Endothelial cell of umbilical vein (primary cell): ENCODE data around the gene ZNF91. TPM values are rescaled to one million over a fixed set of nuclear protein-coding genes. Genes with fewer than 3 reads are reported as not detected.
"Not testable (repeated sequence)": the region's sequence is repeated elsewhere in the genome, so short reads cannot be mapped to it uniquely, and the experiment has no call there.

ENCODE experiments used
- BruUV-seq: library from RNA; stranded (reverse); fragments of 400-500 nt; replicated peaks from 2 replicates; lab custom pipeline; 2021; lab: Mats Ljungman, UMichigan
- CTCF ChIA-PET: fragments of 300-600, 350-600 bp; sonication (Branson Sonifier 250); formaldehyde crosslinking; loops from one replicate; lab custom pipeline; 2021; ENCODE audit warnings: antibody characterized with exemption, inconsistent platforms; lab: Charles Lee
- POLR2A ChIA-PET: fragments of 300-600, 350-600 bp; sonication (Branson Sonifier 250); formaldehyde crosslinking; loops from one replicate; lab custom pipeline; 2021; ENCODE audit warnings: antibody characterized with exemption, inconsistent platforms; lab: Charles Lee
- DNase-seq: peaks from one replicate; pipeline ENCODE4 v3.0.0-alpha.2; 2011; ENCODE audit warnings: low read depth, low spot score
- FAIRE-seq: peaks from 2 replicates; lab custom pipeline; 2011; peaks lifted over from hg19 to GRCh38; lab: Jason Lieb, UNC
- H2AFZ ChIP-seq: 2 replicates; pipeline ENCODE4 v1.6.0; 2012; ENCODE audit warnings: low read depth, low read length, control low read depth, inconsistent platforms
- H3K27ac ChIP-seq: 2 replicates; pipeline ENCODE4 v1.5.1; 2011; ENCODE audit warnings: low read depth, mild to moderate bottlenecking, control low read depth, low read length, moderate library complexity; ENCODE audit not compliant: insufficient read depth
- H3K27me3 ChIP-seq, 2 experiments: 2 replicates each; pipeline versions ENCODE4 v1.6.0 to v1.6.1; 2011; ENCODE audit warnings: low read length in 2 of 2, mixed read lengths in 1 of 2; ENCODE audit not compliant: control insufficient read depth in 2 of 2, insufficient read depth in 2 of 2
- H3K36me3 ChIP-seq, 2 experiments: 2 replicates in 1 of 2; 3 replicates in 1 of 2; pipeline ENCODE4 v1.5.1; 2011; ENCODE audit warnings: low read length in 2 of 2, mild to moderate bottlenecking in 1 of 2, moderate library complexity in 1 of 2; ENCODE audit not compliant: control insufficient read depth in 2 of 2, insufficient read depth in 2 of 2; ENCODE audit errors: extremely low read depth in 1 of 2
- H3K4me1 ChIP-seq: 3 replicates; pipeline ENCODE4 v1.5.1; 2011; ENCODE audit warnings: mild to moderate bottlenecking, low read length; ENCODE audit not compliant: control insufficient read depth, insufficient read depth; ENCODE audit errors: extremely low read depth
- H3K4me2 ChIP-seq: 2 replicates; pipeline ENCODE4 v1.6.1; 2011; ENCODE audit warnings: low read length, control low read depth, mixed read lengths; ENCODE audit not compliant: insufficient read depth
- H3K4me3 ChIP-seq, 3 experiments: fragments of 200-600 bp in 1 of 3; sonication (generic), shearing (Covaris generic) in 1 of 3; replicated peaks in 1 of 3; 2 replicates each; pipeline ENCODE4 v1.5.1; 2011 to 2016; ENCODE audit warnings: control low read depth in 3 of 3, low read length in 3 of 3, mild to moderate bottlenecking in 2 of 3, inconsistent platforms in 1 of 3, low read depth in 1 of 3, moderate library complexity in 1 of 3; ENCODE audit not compliant: insufficient read depth in 1 of 3
- H3K79me2 ChIP-seq: 2 replicates; pipeline ENCODE4 v1.6.0; 2012; ENCODE audit warnings: low read length, inconsistent platforms; ENCODE audit not compliant: control insufficient read depth, insufficient read depth
- H3K9ac ChIP-seq: replicated peaks from 2 replicates; pipeline ENCODE3; 2011; ENCODE audit warnings: low read length, control low read depth; ENCODE audit not compliant: insufficient read depth; ENCODE audit errors: extremely low read depth
- H3K9me1 ChIP-seq: replicated peaks from 3 replicates; pipeline ENCODE4 v1.6.0; 2011; ENCODE audit warnings: mild to moderate bottlenecking, low read length; ENCODE audit not compliant: control insufficient read depth, insufficient read depth; ENCODE audit errors: extremely low read depth
- H3K9me3 ChIP-seq: replicated peaks from 2 replicates; pipeline ENCODE4 v1.5.1; 2012; ENCODE audit warnings: low read length, inconsistent platforms; ENCODE audit not compliant: control insufficient read depth, insufficient read depth
- H4K20me1 ChIP-seq: replicated peaks from 2 replicates; pipeline ENCODE3; 2011; ENCODE audit warnings: mild to moderate bottlenecking, low read length; ENCODE audit not compliant: control insufficient read depth, insufficient read depth; ENCODE audit errors: extremely low read depth
- CTCF ChIP-seq, 2 donors: IDR thresholded peaks; 1 replicate in 1 of 2; 2 replicates in 1 of 2; pipeline ENCODE4 v1.5.1; 2011; ENCODE audit warnings: low read length in 2 of 2, mild to moderate bottlenecking in 2 of 2, moderate library complexity in 2 of 2, control low read depth in 1 of 2, inconsistent platforms in 1 of 2, low read depth in 1 of 2; ENCODE audit not compliant: insufficient read depth in 1 of 2; ENCODE audit errors: extremely low read depth in 1 of 2
- EZH2 ChIP-seq: IDR thresholded peaks from 2 replicates; pipeline ENCODE4 v1.6.1; 2012; ENCODE audit warnings: borderline replicate concordance, low read depth, mild to moderate bottlenecking, moderate library complexity, low read length, inconsistent platforms; ENCODE audit not compliant: severe bottlenecking
- FOS ChIP-seq: IDR thresholded peaks from 2 replicates; pipeline ENCODE4 v1.6.1; 2011; ENCODE audit warnings: mild to moderate bottlenecking, low read length, moderate library complexity, borderline replicate concordance; ENCODE audit not compliant: insufficient read depth
- GATA2 ChIP-seq: IDR thresholded peaks from 2 replicates; pipeline ENCODE4 v1.7.0; 2011; ENCODE audit warnings: low read depth, mild to moderate bottlenecking, moderate library complexity, mixed read lengths, low read length; ENCODE audit not compliant: insufficient read length, insufficient read depth
- JUN ChIP-seq: IDR thresholded peaks from 2 replicates; pipeline ENCODE4 v1.6.1; 2011; ENCODE audit warnings: borderline replicate concordance, low read depth; ENCODE audit not compliant: insufficient read length, insufficient read depth
- MAX ChIP-seq: IDR thresholded peaks from 2 replicates; pipeline ENCODE4 v1.6.1; 2011; ENCODE audit not compliant: insufficient read depth, insufficient read length
- MYC ChIP-seq: IDR thresholded peaks from one replicate; pipeline ENCODE4 v1.6.1; 2011; ENCODE audit warnings: mild to moderate bottlenecking, low read depth, low read length
- POLR2A ChIP-seq: IDR thresholded peaks from 2 replicates; pipeline ENCODE4 v1.6.1; 2012; ENCODE audit warnings: low read depth, mild to moderate bottlenecking, control low read depth, low read length
- POLR2AphosphoS5 ChIP-seq: IDR thresholded peaks from 2 replicates; pipeline ENCODE4 v1.6.1; 2012; ENCODE audit warnings: low read depth, mild to moderate bottlenecking, control low read depth, low read length, moderate library complexity; ENCODE audit not compliant: insufficient read depth
- dilution Hi-C: fragments of 300-500 bp; cut with MboI; formaldehyde crosslinking; loops from one replicate; pipeline ENCODE4 v1.15.0; 2019; ENCODE audit warnings: low sequenced_read_pairs; ENCODE audit not compliant: extremely low pct_ligation_motif_present
- intact Hi-C: fragments of 100-400 bp; cut with micrococcal nuclease; formaldehyde crosslinking; loops from one replicate; pipeline ENCODE4 v1.10.0; 2022
- polyA plus RNA-seq, 4 experiments: library from polyadenylated mRNA; depleted of rRNA in 3 of 4; stranded (reverse) in 3 of 4; unstranded in 1 of 4; fragments of >200 nt; gene quantifications; 2 replicates each; pipeline versions ENCODE4 v1.2.1 to v1.2.3, GENCODE V29; 2011 to 2012; ENCODE audit warnings: missing spikeins in 1 of 4
- total RNA-seq: library from RNA; stranded (reverse); gene quantifications from 2 replicates; pipeline ENCODE4 v1.2.3, GENCODE V29; 2021

Gene ZNF91
- total and polyA plus RNA-seq, 2 donors (not counting 3 experiments of a cell fraction or from before 2014, with no cell fraction given) = 9.6 to 17.0 TPM

GRCh38 chr19:23399443-23399842 lies 4.2 kb upstream of the ZNF91 start:
- no TSS peak for BruUV-seq

GRCh38 chr19:23395722-23396117 lies 449 bp upstream of the ZNF91 start:
- dilution Hi-C loops, H3K27me3 ChIP-seq, BruUV-seq, H4K20me1 ChIP-seq, H3K4me1 ChIP-seq, H3K9ac ChIP-seq, FAIRE-seq, H3K9me1 ChIP-seq, H3K36me3 ChIP-seq, H3K27ac ChIP-seq, H3K9me3 ChIP-seq, H3K4me2 ChIP-seq, DNase-seq, H3K4me3 ChIP-seq: not testable (repeated sequence)
- ChIA-PET CTCF (interaction anchor here (0.7 kb wide), 1 partner anchor 54 kb away, joined by 3 read pairs; no protein-coding TSS in a partner anchor), POLR2A (interaction anchor here (0.6 to 1.0 kb wide), 3 partner anchors 288 to 546 kb away, joined by 3 read pairs; no protein-coding TSS in a partner anchor)
- Histone ChIP-seq H3K79me2 (peaks cover 25% of the 10 kb centered on the region), H2AFZ (peak overlapping the region; percentile 62)
- intact Hi-C loops = loop anchor here (1.0 to 10.0 kb wide), 2 partner anchors 145 to 689 kb away; partner anchors contain the start of genes ZNF254 and ZNF724

More at GRCh38 chr19:23399443-23399842, 4.2 kb upstream of the ZNF91 start:
- FAIRE-seq (no peak), DNase-seq (no peak)
- intact Hi-C loops = loop anchor here (10.0 kb wide), 1 partner anchor 685 kb away; the partner anchor contains the start of gene ZNF254
- Histone ChIP-seq H3K4me3 (no peak overlapping the region), H3K4me2 (no peak overlapping the region), H3K79me2 (peaks cover 8% of the 10 kb centered on the region), H3K9me3 (no peaks in the 10 kb centered on the region), H3K9me1 (no peaks in the 10 kb centered on the region), H3K27me3 (no peaks in the 10 kb centered on the region), H4K20me1 (no peaks in the 10 kb centered on the region), H3K9ac (no peak overlapping the region), H2AFZ (no peak overlapping the region), H3K27ac (no peak overlapping the region), H3K36me3 (no peaks in the 10 kb centered on the region), H3K4me1 (no peaks in the 10 kb centered on the region)
- TF ChIP-seq POLR2A (no peak), MYC (no peak), POLR2AphosphoS5 (no peak), CTCF (IDR thresholded peaks at IDR 0.05; ENCODE audit: extremely low read depth in 1 of 2, insufficient read depth in 1 of 2, low read depth in 1 of 2, low read length in 2 of 2) (no peak), EZH2 (no peak), MAX (no peak), JUN (no peak), FOS (no peak), GATA2 (no peak)
- dilution Hi-C loops = no loop called here
- POLR2A ChIA-PET = no interaction called here
- CTCF ChIA-PET = interaction anchor here (0.6 kb wide), 1 partner anchor 11 kb away, joined by 3 read pairs; no protein-coding TSS in a partner anchor
